Bronchial epithelial cell (primary cell): ENCODE data around the gene MLLT10. TPM values are rescaled to one million over a fixed set of nuclear protein-coding genes. Genes with fewer than 3 reads are reported as not detected.
"Not testable (repeated sequence)": the region's sequence is repeated elsewhere in the genome, so short reads cannot be mapped to it uniquely, and the experiment has no call there.

ENCODE experiments used
- DNase-seq: peaks from one replicate; pipeline ENCODE4 v3.0.0-alpha.2; 2010; ENCODE audit warnings: low read depth
- FAIRE-seq: peaks from 2 replicates; lab custom pipeline; 2011; peaks lifted over from hg19 to GRCh38; lab: Jason Lieb, UNC
- H3K27me3 ChIP-seq: 2 replicates; pipeline ENCODE4 v1.5.1; 2011; ENCODE audit warnings: low read length; ENCODE audit not compliant: control insufficient read depth, insufficient read depth
- H3K36me3 ChIP-seq: 2 replicates; pipeline ENCODE4 v1.5.1; 2011; ENCODE audit warnings: low read length; ENCODE audit not compliant: control insufficient read depth, insufficient read depth
- H3K4me3 ChIP-seq: 2 replicates; pipeline ENCODE4 v1.5.1; 2011; ENCODE audit warnings: mild to moderate bottlenecking, low read depth, low read length, control low read depth
- CTCF ChIP-seq: IDR thresholded peaks from 2 replicates; pipeline ENCODE4 v1.5.1; 2011; ENCODE audit warnings: mild to moderate bottlenecking, moderate library complexity, low read length, control low read depth, inconsistent platforms; ENCODE audit not compliant: insufficient read depth, severe bottlenecking
- total RNA-seq: library from RNA; depleted of rRNA; stranded (reverse); fragments of >200 nt; gene quantifications from 2 replicates; pipeline ENCODE4 v1.2.1, GENCODE V29; 2014

Gene MLLT10
- total RNA-seq, 1 donor from 2014 or later = 40.8 TPM

GRCh38 chr10:21705142-21705827 is 171.3 kb downstream of the MLLT10 start:
- Histone ChIP-seq H3K4me3 (no peak overlapping the region), H3K27me3 (no peaks in the 10 kb centered on the region), H3K36me3 (peaks cover 4% of the 10 kb centered on the region)
- FAIRE-seq = no peak
- no peak for DNase-seq
- no peak for TF ChIP-seq CTCF

DNA sequence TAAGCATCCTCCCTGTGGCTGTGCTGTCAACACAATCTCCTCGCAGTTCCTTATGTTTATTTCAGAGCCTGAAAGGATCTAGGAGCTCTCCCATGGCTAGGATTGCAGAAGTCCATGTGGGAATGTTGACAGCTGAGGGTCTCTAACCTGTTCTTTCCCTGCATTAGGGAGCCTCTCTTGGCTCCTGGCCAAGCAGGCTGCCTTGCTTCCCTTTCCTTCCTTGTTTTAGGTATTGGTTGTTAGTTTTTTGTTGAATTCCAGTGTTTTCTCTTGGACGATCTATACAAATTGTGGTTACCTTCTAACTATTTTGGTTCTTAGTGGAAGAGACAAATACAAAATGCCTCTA is 171.8 kb downstream of the MLLT10 start:
- Histone ChIP-seq H3K27me3 (no peaks in the 10 kb centered on the region), H3K4me3 (no peak overlapping the region), H3K36me3 (peaks cover 4% of the 10 kb centered on the region)
- no peak for FAIRE-seq
- no peak for DNase-seq
- TF ChIP-seq CTCF = no peak

GRCh38 chr10:21707498-21707897 is 173.5 kb downstream of the MLLT10 start:
- FAIRE-seq = no peak
- peak; percentile 15 for DNase-seq
- Histone ChIP-seq H3K4me3 (no peak overlapping the region), H3K27me3 (no peaks in the 10 kb centered on the region), H3K36me3 (peaks cover 6% of the 10 kb centered on the region)
- TF ChIP-seq CTCF = no peak

GRCh38 chr10:21712975-21713374 is 178.9 kb downstream of the MLLT10 start:
- Histone ChIP-seq H3K36me3 (peaks cover 4% of the 10 kb centered on the region), H3K4me3 (no peak overlapping the region), H3K27me3 (no peaks in the 10 kb centered on the region)
- FAIRE-seq (no peak), DNase-seq (no peak)
- TF ChIP-seq CTCF = no peak

- TF ChIP-seq CTCF = no peak
- DNase-seq (peak; percentile 69), FAIRE-seq (no peak)
- Histone ChIP-seq H3K36me3 (peaks cover 4% of the 10 kb centered on the region), H3K27me3 (no peaks in the 10 kb centered on the region), H3K4me3 (no peak overlapping the region)
These were observed 181.6 kb downstream of the MLLT10 start for GRCh38 chr10:21715531-21716195.

GRCh38 chr10:21717437-21718054 is 183.5 kb downstream of the MLLT10 start:
- DNase-seq, H3K4me3 ChIP-seq, H3K36me3 ChIP-seq, H3K27me3 ChIP-seq, FAIRE-seq: not testable (repeated sequence)
